H1 (cell line): Measurements from ENCODE around the gene STARD7. TPM values are rescaled to one million over a fixed set of nuclear protein-coding genes. Genes with fewer than 3 reads are reported as not detected.

ENCODE experiments used
- ASH2L ChIP-seq: fragments of 200-600, 300-600 bp; sonication (generic); IDR thresholded peaks from one replicate; pipeline ENCODE4 v1.7.1; 2017; ENCODE audit warnings: low read length
- BACH1 ChIP-seq: IDR thresholded peaks from 2 replicates; pipeline ENCODE4 v1.6.1; 2012; ENCODE audit warnings: low read length, improper control_type of control experiment
- CBX5 ChIP-seq: fragments of 300-800, 300-1000 bp; sonication (generic); IDR thresholded peaks from 2 replicates; pipeline ENCODE4 v1.7.1; 2016; ENCODE audit warnings: antibody characterized with exemption, low read length, low read depth
- CEBPB ChIP-seq: IDR thresholded peaks from 2 replicates; pipeline ENCODE4 v1.6.1; 2012; ENCODE audit warnings: low read depth, low read length
- CHD1 ChIP-seq: IDR thresholded peaks from 2 replicates; pipeline ENCODE4 v1.6.1; 2012; ENCODE audit warnings: low read depth, low read length, improper control_type of control experiment
- CHD2 ChIP-seq: IDR thresholded peaks from 2 replicates; pipeline ENCODE4 v1.6.1; 2012; ENCODE audit warnings: low read length, improper control_type of control experiment
- CREB1 ChIP-seq: IDR thresholded peaks from 2 replicates; pipeline ENCODE4 v1.6.1; 2012; ENCODE audit warnings: inconsistent platforms
- EGR1 ChIP-seq: IDR thresholded peaks from 2 replicates; pipeline ENCODE4 v1.6.1; 2011; ENCODE audit warnings: low read depth, low read length, borderline replicate concordance
- GTF2F1 ChIP-seq: IDR thresholded peaks from 2 replicates; pipeline ENCODE4 v1.6.1; 2012; ENCODE audit warnings: low read depth, low read length, improper control_type of control experiment, borderline replicate concordance
- HDAC2 ChIP-seq, 2 experiments: fragments of 300-600 bp in 1 of 2; sonication (generic) in 1 of 2; IDR thresholded peaks; 2 replicates each; pipeline ENCODE4 v1.6.1; 2011 to 2012; ENCODE audit warnings: low read depth in 2 of 2, low read length in 2 of 2, mild to moderate bottlenecking in 2 of 2, moderate library complexity in 2 of 2, borderline replicate concordance in 1 of 2, inconsistent platforms in 1 of 2
- HDAC6 ChIP-seq: IDR thresholded peaks from one replicate; pipeline ENCODE4 v1.7.1; 2012; ENCODE audit warnings: low read depth, mild to moderate bottlenecking, inconsistent platforms, low read length, moderate library complexity
- JUND ChIP-seq: IDR thresholded peaks from 2 replicates; pipeline ENCODE4 v1.6.1; 2011; ENCODE audit warnings: mild to moderate bottlenecking, improper control_type of control experiment, low read length
- KDM4A ChIP-seq: IDR thresholded peaks from one replicate; pipeline ENCODE4 v1.7.1; 2012; ENCODE audit warnings: low read depth, mild to moderate bottlenecking, moderate library complexity, low read length, inconsistent platforms; ENCODE audit not compliant: severe bottlenecking
- KDM5A ChIP-seq: fragments of 200-600 bp; IDR thresholded peaks from 2 replicates; pipeline ENCODE4 v1.7.1; 2012; ENCODE audit warnings: mild to moderate bottlenecking, low read length, inconsistent platforms, mixed read lengths
- RBBP5 ChIP-seq: IDR thresholded peaks from 2 replicates; pipeline ENCODE4 v1.7.1; 2012; ENCODE audit warnings: low read depth, mild to moderate bottlenecking, inconsistent platforms, low read length, moderate library complexity, borderline replicate concordance
- RFX5 ChIP-seq: IDR thresholded peaks from 2 replicates; pipeline ENCODE4 v1.6.1; 2011; ENCODE audit warnings: low read depth, low read length, improper control_type of control experiment, borderline replicate concordance
- RNF2 ChIP-seq: fragments of 200-900, 300-1000 bp; sonication (generic); IDR thresholded peaks from 2 replicates; pipeline ENCODE4 v1.7.1; 2016; ENCODE audit warnings: borderline replicate concordance, low read depth, mild to moderate bottlenecking, antibody characterized with exemption, low read length; ENCODE audit not compliant: poor library complexity, severe bottlenecking; ENCODE audit errors: missing control alignments
- SIX5 ChIP-seq: IDR thresholded peaks from 2 replicates; pipeline ENCODE4 v1.6.1; 2011; ENCODE audit warnings: mild to moderate bottlenecking, low read depth, low read length
- SP1 ChIP-seq: IDR thresholded peaks from 2 replicates; pipeline ENCODE4 v1.6.1; 2011; ENCODE audit warnings: low read depth, low read length
- SP4 ChIP-seq: IDR thresholded peaks from 2 replicates; pipeline ENCODE4 v1.6.1; 2012; ENCODE audit warnings: low read length, inconsistent platforms
- TBP ChIP-seq: IDR thresholded peaks from 2 replicates; pipeline ENCODE4 v1.6.1; 2011; ENCODE audit warnings: low read depth, low read length, improper control_type of control experiment
- polyA plus RNA-seq, 7 experiments: library from polyadenylated mRNA; depleted of rRNA in 3 of 7; stranded (reverse) in 5 of 7; unstranded in 2 of 7; fragments of >200 nt in 5 of 7; fragments of 200-250 nt in 2 of 7; gene quantifications; 1 replicate in 5 of 7; 2 replicates in 1 of 7; 4 replicates in 1 of 7; pipeline versions ENCODE4 v1.2.1 to v1.2.3, GENCODE V29; 2011 to 2013; ENCODE audit warnings: missing spikeins in 2 of 7, mixed read lengths in 2 of 7
- total RNA-seq: library from RNA; stranded (reverse); fragmentation: NEBNext Ultra II Directional; extraction: Animal tissue kit (Norgen Biotek cat#: 25700); gene quantifications from 2 replicates; pipeline ENCODE4 v1.2.1, GENCODE V29; 2021
- TF ChIP-seq, protein P1 (sequence below): IDR thresholded peaks from 2 replicates; pipeline ENCODE4 v1.6.1; 2012; ENCODE audit warnings: low read length, inconsistent platforms
- TF ChIP-seq, protein P2 (sequence below): IDR thresholded peaks from 2 replicates; pipeline ENCODE4 v1.6.1; 2012; ENCODE audit warnings: inconsistent platforms

The STARD7 gene
- total and polyA plus RNA-seq, 2 of the 8 experiments (the other 6 are each of a cell fraction or from before 2014, with no cell fraction given): 89.1 to 200 TPM

DNA sequence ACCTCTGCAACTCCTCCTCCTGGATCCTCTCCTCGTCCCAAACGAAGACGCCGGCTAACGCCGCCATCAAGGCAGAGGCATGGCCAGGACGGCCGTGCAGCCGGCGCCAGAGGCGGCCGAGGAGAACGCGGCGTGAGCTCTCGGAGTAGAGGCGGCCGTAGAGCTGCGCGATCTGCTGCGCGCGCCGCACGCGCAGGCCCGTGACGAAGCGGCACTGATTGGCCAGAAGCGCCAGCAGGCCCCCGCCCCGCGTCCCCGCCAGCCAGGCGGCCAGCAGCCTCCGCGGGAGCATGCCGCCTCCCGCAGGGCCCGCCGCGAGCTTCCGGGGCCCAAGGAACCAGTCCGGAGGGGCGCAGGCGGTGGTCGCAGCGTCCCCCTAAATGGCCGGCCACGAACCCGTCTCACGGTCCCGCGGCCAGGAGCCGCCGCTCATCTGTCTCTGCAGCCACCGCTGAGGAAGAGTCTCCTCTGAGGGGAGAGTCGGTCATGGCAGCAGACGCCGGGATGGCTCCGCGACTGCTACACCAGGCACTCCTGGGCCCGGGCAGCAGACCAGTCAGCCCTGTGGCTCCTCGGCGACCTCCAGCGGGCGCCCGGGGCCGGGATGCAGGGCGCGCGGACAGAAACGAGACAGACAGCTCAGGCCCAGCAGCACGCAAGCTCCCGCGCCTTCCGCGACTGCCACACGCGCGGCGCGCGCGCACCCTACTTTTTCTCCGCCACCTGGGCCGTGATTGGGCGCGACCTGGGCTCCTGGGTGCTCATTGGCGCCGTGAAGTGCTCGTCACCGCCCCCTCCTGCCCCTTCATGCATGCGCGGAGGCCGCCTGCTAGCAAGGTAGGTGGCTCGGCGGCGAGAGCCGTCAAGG is at the start of gene STARD7 (continued):
- TF ChIP-seq RBBP5 (peak; percentile 55; the same call in 1 of the 2 replicates), BACH1 (peak; percentile 57), HDAC6 (no peak), CREB1 (peak; percentile 78), JUND (no peak), RFX5 (no peak), CHD1 (no peak), CHD2 (peak; percentile 88), SP1 (peak; percentile 95), SP4 (no peak), KDM5A (0 out of 2 replicates have a peak, but pooled peaks have one; percentile 12), CEBPB (no peak), CBX5 (no peak), HDAC2 (IDR thresholded peaks at IDR 0.05; ENCODE audit: borderline replicate concordance in 1 of 2, low read depth in 2 of 2, low read length in 2 of 2) (0 out of 4 replicates have a peak, but pooled peaks of 1 of the 2 experiments have one; percentile 44), EGR1 (peak; percentile 67; the same call in 1 of the 2 replicates), ASH2L (peak; percentile 80), KDM4A (peak; percentile 78), GTF2F1 (no peak), SIX5 (no peak), TBP (peak; percentile 84), RNF2 (no peak)
- TF ChIP-seq, protein P1, sequence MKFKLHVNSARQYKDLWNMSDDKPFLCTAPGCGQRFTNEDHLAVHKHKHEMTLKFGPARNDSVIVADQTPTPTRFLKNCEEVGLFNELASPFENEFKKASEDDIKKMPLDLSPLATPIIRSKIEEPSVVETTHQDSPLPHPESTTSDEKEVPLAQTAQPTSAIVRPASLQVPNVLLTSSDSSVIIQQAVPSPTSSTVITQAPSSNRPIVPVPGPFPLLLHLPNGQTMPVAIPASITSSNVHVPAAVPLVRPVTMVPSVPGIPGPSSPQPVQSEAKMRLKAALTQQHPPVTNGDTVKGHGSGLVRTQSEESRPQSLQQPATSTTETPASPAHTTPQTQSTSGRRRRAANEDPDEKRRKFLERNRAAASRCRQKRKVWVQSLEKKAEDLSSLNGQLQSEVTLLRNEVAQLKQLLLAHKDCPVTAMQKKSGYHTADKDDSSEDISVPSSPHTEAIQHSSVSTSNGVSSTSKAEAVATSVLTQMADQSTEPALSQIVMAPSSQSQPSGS: no peak
- TF ChIP-seq, protein P2, sequence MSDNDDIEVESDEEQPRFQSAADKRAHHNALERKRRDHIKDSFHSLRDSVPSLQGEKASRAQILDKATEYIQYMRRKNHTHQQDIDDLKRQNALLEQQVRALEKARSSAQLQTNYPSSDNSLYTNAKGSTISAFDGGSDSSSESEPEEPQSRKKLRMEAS: peak; percentile 66
